Measurements from ENCODE around the gene ABHD1. TPM values are rescaled to one million over a fixed set of nuclear protein-coding genes. Genes with fewer than 3 reads are reported as not detected.

The ABHD1 gene
- total RNA-seq, 3 donors from 2014 or later: 0.29 to 0.80 TPM; not detected in 1

- no peaks in the 10 kb centered on the region for H3K36me3 ChIP-seq
- H3K27me3 ChIP-seq: no peaks in the 10 kb centered on the region
- intact Hi-C loops (cut with DNase I; ENCODE audit: low total_unique reads): loop anchor here (10.0 kb wide), 1 partner anchor 212 kb away; the partner anchor contains the start of gene UCN
- no peak overlapping the region for H3K27ac ChIP-seq
- TF ChIP-seq CTCF (IDR thresholded peaks at IDR 0.05) (no peak), POLR2A (IDR thresholded peaks at IDR 0.05) (no peak), POLR2AphosphoS5 (IDR thresholded peaks at IDR 0.05) (no peak)
- peaks cover 0 to 4% of the 10 kb centered on the region in 2 donors for H3K4me1 ChIP-seq
- no peak overlapping the region for H3K4me3 ChIP-seq
- no peak for DNase-seq (ENCODE audit: low spot score in 2 of 2)
- H3K9me3 ChIP-seq: no peaks in the 10 kb centered on the region
Observed at GRCh38 chr2:27092696-27093429, 30.8 kb upstream of the ABHD1 start.

- Histone ChIP-seq H3K27ac (no peak overlapping the region), H3K36me3 (no peaks in the 10 kb centered on the region), H3K9me3 (no peaks in the 10 kb centered on the region), H3K27me3 (no peaks in the 10 kb centered on the region), H3K4me1 (peaks cover 0 to 4% of the 10 kb centered on the region in 2 donors), H3K4me3 (no peak overlapping the region)
- no peak for DNase-seq (ENCODE audit: low spot score in 2 of 2)
- intact Hi-C loops (cut with DNase I; ENCODE audit: low total_unique reads): loop anchor here (2.0 to 10.0 kb wide), 2 partner anchors 35 to 211 kb away; partner anchors contain the start of gene UCN
- no peak for TF ChIP-seq POLR2A (IDR thresholded peaks at IDR 0.05)
- no peak for TF ChIP-seq CTCF (IDR thresholded peaks at IDR 0.05)
- no peak for TF ChIP-seq POLR2AphosphoS5 (IDR thresholded peaks at IDR 0.05)
Observed at GRCh38 chr2:27093430-27094352, 29.9 kb upstream of the ABHD1 start.

GRCh38 chr2:27094353-27094984 lies 29.1 kb upstream of the ABHD1 start:
- intact Hi-C loops (cut with DNase I; ENCODE audit: low total_unique reads): loop anchor here (2.0 to 10.0 kb wide), 2 partner anchors 34 to 210 kb away; partner anchors contain the start of gene UCN

GRCh38 chr2:27095427-27095744 lies 28.2 kb upstream of the ABHD1 start:
- TF ChIP-seq POLR2AphosphoS5 (IDR thresholded peaks at IDR 0.05) (no peak), CTCF (IDR thresholded peaks at IDR 0.05) (no peak), POLR2A (IDR thresholded peaks at IDR 0.05) (no peak)
- no peaks in the 10 kb centered on the region for H3K36me3 ChIP-seq
- H3K27ac ChIP-seq: no peak overlapping the region
- no peaks in the 10 kb centered on the region for H3K9me3 ChIP-seq
- intact Hi-C loops (cut with DNase I; ENCODE audit: low total_unique reads): loop anchor here (2.0 to 10.0 kb wide), 2 partner anchors 33 to 209 kb away; partner anchors contain the start of gene UCN
- H3K4me1 ChIP-seq: peaks cover 0 to 4% of the 10 kb centered on the region in 2 donors
- no peaks in the 10 kb centered on the region for H3K27me3 ChIP-seq
- H3K4me3 ChIP-seq: no peak overlapping the region
- DNase-seq (ENCODE audit: low spot score in 2 of 2): no peak

More at GRCh38 chr2:27094353-27094984, 29.1 kb upstream of the ABHD1 start:
- Histone ChIP-seq H3K36me3 (no peaks in the 10 kb centered on the region), H3K9me3 (no peaks in the 10 kb centered on the region), H3K27me3 (no peaks in the 10 kb centered on the region), H3K4me3 (no peak overlapping the region), H3K4me1 (peaks cover 0 to 4% of the 10 kb centered on the region in 2 donors), H3K27ac (no peak overlapping the region)
- no peak for TF ChIP-seq CTCF (IDR thresholded peaks at IDR 0.05)
- no peak for DNase-seq (ENCODE audit: low spot score in 2 of 2)

Data from breast epithelium (tissue), 4 donors.